Left colon (tissue), 2 donors: ENCODE measurements around the gene CHCHD2. TPM values are rescaled to one million over a fixed set of nuclear protein-coding genes. Genes with fewer than 3 reads are reported as not detected.
"Not testable (repeated sequence)": the region's sequence is repeated elsewhere in the genome, so short reads cannot be mapped to it uniquely, and the experiment has no call there.

Experiments
- ATAC-seq: fragments of 200-7000 bp; cut with Tn5 transposase; one replicate; pipeline ENCODE4 v1.9.1; 2020; ENCODE audit warnings: mild to moderate bottlenecking, moderate library complexity
- DNase-seq, 2 donors: peaks; one replicate each; pipeline ENCODE4 v3.0.0-alpha.2; 2020
- intact Hi-C, 2 donors: fragments of 100-400 bp; cut with DNase I in 1 of 2; cut with micrococcal nuclease in 1 of 2; formaldehyde crosslinking; loops; one replicate each; pipeline versions ENCODE4 v1.11.2 to v1.14.0; 2022; cut with DNase I, micrococcal nuclease
- long read RNA-seq: library from polyadenylated mRNA; unstranded; transcript quantifications from one replicate; pipeline ENCODE4 v2.0.0, GENCODE V29; 2021
- total RNA-seq, 2 donors: library from RNA; stranded (reverse); fragmentation: NEBNext Ultra II Directional; extraction: Animal tissue kit (Norgen Biotek cat#: 25700); gene quantifications; one replicate each; pipeline ENCODE4 v1.2.1, GENCODE V29; 2021
- donor health status: DM: no; HTN: no; CAD: no.
- donor health status: DM: yes; HTN: yes; CAD: no.

CHCHD2 gene
- 100 to 1,000 TPM; 294 to 314 TPM for total RNA-seq
- long read RNA-seq, transcript CHCHD2-201 (4 exons, 901 nt): major isoform, 98 of 110 reads
- long read RNA-seq, partial matches to known transcripts: 10 of 110 reads
- long read RNA-seq, other reads (novel, unspliced or antisense): 2 of 110 reads

DNA sequence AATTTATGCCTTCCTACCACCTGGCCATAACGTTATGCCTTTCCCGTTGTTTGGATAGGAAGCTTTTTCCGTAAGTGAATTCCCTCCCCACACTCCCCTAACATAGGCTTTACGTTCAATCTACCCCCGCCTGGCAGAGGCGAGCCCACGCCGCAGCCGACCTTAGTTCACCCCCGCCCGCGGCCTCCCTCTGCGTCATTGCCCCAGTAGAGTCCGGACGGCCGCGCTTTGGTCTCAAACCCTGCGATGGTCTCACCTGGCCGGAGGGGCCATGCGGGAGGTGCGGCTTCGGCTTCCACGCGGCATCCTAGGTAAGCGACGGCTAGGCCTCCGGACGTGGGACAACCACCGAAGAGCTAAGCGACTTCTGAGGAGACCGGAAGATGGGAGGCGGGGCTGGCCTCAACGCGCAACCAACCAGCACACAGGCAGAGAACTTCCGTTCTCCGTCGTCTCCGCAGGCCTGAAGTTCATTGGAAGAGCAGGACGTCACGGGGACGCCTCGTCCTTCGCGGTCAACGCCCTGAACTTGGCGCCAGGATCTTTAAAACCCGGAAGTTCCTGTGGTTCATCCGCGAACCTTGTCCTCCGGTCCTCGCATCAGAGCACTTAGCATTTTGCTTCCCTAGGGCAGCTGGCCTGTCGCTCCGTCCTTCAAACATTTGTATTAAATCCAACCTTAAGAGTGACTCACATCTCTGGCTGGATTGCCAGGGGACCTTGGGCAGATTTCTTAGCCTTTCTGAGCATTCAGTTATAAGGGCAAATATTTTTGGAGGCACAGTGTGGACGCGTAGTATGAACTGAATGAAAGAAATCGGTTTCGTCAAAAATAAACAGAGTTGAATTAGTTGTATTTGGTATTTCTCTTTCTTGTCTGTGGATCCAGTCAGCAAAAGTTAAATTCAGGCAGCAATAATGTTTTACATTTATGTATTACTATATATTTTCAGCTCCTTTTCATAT is at the start of gene CHCHD2:
CHCHD2 (minus strand) TSS at position 369 of the 966 bp plus-strand sequence; CDS start at position 306, 63 bp downstream.
- DNase-seq (peak; percentile 97 to 99), ATAC-seq (peak; percentile 99)
- intact Hi-C loops: no loop called here

DNA sequence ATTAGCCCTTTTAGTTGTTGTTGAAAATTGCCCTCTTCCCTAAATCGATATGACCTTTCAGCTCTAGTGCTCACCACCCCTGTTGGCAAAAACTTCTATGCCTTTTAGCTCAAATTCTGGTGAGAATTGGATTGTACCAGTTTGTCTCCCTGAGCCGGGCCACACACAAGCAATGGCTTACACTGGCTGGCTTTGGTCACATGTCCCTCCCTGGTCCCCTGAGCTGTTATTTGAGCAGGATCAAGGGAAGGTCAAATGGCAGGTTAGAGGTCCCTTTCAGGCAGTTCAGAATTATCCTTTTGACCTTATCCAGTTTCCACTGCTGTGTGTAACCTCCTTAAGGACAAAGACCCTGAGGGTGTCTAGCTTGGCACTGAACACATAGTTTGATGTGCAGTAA is 24.8 kb upstream of the CHCHD2 start:
- ATAC-seq, DNase-seq, intact Hi-C loops: not testable (repeated sequence)

DNA sequence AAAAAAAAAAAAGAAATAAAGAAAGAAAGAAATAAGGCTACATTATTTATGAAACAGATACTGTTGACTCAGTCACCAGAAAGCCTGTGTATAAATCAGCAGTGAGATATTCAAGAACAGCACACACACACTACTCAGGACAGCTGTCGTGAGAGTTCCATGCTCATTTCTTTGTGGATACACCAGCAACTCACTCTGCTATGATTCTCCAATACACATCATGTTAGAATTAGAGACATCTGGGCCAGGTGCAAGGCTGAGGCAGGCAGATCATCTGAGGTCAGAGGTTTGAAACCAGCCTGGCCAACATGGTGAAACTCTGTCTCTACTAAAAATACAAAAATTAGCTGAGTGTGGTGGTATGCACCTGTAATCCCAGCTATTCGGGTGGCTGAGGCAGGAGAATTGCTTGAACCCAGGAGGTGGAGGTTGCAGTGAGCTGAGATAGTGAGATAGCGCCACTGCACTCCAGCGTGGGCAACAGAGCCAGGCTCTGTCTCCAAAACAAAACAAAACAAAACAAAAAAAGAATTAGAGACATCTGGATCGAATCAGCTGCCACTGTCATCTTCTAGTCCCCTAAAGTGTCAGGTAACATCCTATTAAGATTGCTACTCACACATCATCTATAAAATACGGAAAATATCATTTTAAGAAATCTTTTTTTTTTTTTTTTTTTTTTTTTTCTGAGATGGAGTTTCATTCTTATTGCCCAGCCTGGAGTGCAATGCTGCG is 21.1 kb upstream of the CHCHD2 start:
- DNase-seq (no peak), ATAC-seq (no peak)
- intact Hi-C loops: no loop called here

DNA sequence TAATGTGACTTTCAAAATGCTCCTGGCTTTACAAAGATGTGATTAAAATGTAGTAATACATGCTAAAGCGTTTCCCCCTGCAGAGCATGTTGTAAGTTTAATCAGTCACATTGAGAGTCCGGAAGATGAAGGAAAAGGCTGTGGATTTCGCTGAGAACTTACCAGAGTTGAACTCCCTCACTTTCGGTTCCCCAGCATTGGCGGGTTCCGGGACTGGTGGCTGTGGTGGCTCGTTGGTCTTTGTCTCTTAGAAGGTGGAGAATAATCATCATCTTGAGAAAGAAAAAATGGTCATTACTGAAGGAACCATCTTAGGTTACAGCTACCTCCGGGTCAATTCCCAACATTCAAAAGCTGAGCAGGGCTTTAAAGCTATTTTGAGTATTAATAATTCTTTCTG is 19.6 kb upstream of the CHCHD2 start:
- DNase-seq (no peak), ATAC-seq (no peak)
- intact Hi-C loops: no loop called here

DNA sequence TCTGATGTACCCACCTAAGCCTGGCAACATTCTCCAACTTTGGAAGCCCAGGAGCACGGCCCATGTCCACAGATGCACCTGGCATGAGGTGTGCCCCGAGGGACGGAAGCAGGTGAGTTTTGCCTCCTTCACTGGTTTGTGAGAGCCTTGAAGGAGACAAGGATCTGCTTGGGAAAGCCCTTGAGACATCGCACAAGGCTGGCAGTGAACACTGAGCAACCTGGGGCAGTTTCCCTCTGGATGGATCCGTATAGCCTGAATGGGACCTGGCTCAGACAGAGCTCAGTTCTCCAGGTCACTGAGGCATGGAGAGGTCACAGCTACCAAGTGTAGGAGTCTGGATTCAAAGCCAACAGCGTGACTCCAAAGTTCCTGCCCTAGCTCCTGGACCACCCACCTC is 18.7 kb upstream of the CHCHD2 start:
- ATAC-seq (no peak), DNase-seq (no peak)
- intact Hi-C loops: no loop called here

GRCh38 chr7:56121440-56121839 is 15.2 kb upstream of the CHCHD2 start:
- ATAC-seq (no peak), DNase-seq (no peak)
- intact Hi-C loops: no loop called here

DNA sequence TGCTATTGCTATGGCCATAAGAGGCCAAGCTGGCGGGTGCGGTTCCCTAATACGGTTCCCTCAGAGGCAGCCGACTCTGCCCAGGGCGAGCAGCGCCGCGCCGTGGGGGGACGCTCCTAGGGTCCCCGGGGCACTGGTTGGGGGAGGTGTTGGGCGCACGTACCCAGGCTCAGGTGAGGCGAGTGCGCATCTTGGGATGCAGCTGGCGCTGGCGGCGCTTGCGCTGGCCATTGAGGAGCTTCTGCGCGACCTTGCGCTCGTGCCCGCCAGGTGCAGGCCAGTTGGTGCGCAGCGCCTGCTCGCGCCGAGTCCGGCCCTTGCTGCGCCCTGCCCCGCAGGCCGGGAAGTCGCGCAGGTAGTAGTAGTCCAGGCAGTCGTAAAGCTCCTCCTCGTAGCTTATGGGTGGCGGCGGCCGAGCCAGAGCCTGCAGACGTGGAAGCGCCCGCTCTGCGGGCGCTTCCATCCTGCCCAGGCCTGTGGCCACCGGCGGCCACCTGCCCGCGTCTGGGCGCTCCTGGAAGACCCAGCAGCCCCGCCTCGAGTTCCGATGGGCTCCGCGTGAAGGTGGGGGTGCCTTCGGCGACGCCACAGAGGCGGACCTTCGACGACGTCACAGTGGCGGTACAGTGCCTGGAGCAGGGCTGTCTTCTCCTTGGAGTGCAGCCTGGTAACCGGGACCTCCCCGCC is 9.7 kb upstream of the CHCHD2 start, which contains the start of gene NUPR2:
NUPR2 (minus strand) TSS at position 566 of the 687 bp plus-strand sequence; CDS start at position 463, 103 bp downstream.
- ATAC-seq (peak; percentile 99), DNase-seq (peak in 1 of 2 donors; percentile 28)
- intact Hi-C loops: no loop called here

- ATAC-seq, DNase-seq, intact Hi-C loops: not testable (repeated sequence)
Observed at GRCh38 chr7:56112244-56112643, 6.0 kb upstream of the CHCHD2 start.

- ATAC-seq (no peak), DNase-seq (no peak)
- intact Hi-C loops: no loop called here
Observed at GRCh38 chr7:56110611-56111010, 4.3 kb upstream of the CHCHD2 start.

DNA sequence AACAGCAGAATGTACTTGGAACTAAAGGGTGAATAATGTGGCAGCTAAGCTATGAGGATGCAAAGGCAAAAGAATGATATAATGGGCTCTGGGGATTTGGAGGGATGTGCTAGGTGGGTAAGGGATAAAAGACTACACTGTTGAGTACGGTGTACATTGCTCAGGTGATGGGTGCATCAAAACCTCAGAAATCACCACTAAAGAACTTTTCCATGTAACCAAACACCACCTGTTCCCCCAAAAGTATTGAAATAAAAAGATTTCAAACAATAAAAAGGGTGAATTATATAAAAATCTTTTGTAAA is 1.6 kb upstream of the CHCHD2 start:
- intact Hi-C loops: no loop called here
- DNase-seq (no peak), ATAC-seq (no peak)

GRCh38 chr7:56105508-56105907 is 768 bp downstream of the CHCHD2 start:
- peak in 1 of 2 donors; percentile 28 for DNase-seq
- peak; percentile 69 for ATAC-seq
- intact Hi-C loops: no loop called here

- DNase-seq, intact Hi-C loops, ATAC-seq: not testable (repeated sequence)
Observed at GRCh38 chr7:56104138-56104537, 2.1 kb downstream of the CHCHD2 start.

DNA sequence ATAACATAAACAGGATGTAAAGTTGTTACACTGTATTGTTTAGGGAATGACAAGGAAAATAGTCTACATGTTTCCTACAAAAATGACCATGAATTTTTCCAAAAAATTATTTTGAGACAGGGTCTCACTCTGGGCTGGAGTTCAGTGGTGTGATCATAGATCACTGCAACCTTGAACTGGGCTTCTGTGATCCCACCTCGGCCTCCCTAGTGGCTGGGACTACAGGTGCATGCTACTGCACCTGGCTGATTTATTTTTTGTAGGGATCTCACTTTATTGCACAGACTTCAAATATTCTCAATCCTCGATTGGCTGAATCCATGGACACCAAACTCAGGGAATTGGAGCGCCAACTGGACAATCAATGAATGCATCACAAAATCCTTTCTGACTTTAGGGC is 6.6 kb downstream of the CHCHD2 start:
- intact Hi-C loops: no loop called here
- ATAC-seq (no peak), DNase-seq (no peak)

GRCh38 chr7:56098187-56099008 is 7.9 kb downstream of the CHCHD2 start:
- intact Hi-C loops, ATAC-seq, DNase-seq: not testable (repeated sequence)

DNA sequence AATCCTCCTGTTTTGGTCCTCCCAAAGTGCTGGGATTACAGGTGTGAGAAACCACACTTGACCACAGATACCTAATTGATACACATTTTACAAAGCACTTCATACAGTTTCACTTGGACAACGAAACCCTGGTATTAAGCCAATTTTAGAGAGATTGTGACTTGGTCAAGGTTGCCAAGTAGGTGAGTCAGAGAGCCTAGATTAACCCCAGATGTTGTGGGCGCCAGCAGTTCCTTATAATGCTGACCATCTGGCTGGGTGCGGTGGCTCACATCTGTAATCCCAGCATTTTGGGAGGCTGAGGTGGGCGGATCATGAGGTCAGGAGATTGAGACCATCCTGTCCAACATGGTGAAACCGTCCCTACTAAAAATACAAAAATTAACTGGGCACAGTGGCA is 8.6 kb downstream of the CHCHD2 start:
- DNase-seq: no peak
- ATAC-seq: no peak
- intact Hi-C loops: no loop called here

DNA sequence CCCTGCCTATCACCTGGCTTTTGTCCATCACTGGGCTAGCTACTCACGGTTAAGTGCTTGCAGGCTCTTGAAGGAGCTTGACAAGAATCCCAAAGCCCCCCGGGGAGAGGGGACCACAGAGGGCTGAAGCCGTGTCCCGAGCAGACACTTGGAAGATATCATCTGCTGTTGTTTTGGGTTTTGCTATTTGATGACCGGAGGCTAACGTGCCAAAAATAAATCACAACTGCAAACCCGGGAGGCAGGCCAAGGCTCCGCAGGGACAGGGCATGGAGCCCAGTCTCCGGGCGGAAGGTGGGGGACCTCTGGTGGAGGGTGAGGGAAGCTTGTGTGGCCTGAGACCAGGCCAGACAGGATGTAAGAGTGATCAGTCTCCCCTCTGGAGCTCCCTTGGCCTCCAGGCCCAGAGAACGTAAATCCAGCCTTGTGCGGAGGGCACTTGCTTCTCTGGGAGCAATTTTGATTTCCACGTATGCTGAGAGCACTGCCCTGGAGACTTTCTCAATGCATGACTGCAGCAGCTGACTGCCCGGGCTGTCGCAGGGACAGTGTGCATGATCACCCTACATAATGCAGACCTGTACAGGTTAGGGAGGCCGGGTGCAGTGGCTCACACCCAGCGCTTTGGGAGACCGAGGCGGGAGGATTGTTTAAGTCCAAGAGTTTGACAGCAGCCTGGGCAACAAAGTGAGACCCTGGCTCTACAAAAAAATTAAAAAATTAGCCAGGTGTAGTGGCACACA is 13.3 kb downstream of the CHCHD2 start, which contains the start of gene PHKG1:
PHKG1 (minus strand) TSS at position 164 of the 743 bp plus-strand sequence. CDS start 4,011 bp downstream, outside the sequence.
- ATAC-seq (peak; percentile 86), DNase-seq (peak; percentile 61 to 62)
- intact Hi-C loops: no loop called here

- intact Hi-C loops, ATAC-seq: not testable (repeated sequence)
Observed at GRCh38 chr7:56092388-56092787, 13.9 kb downstream of the CHCHD2 start.

More at GRCh38 chr7:56092388-56092787, 13.9 kb downstream of the CHCHD2 start:
- DNase-seq: not testable (repeated sequence)
